ENCODE data around the gene BEX3. TPM values are rescaled to one million over a fixed set of nuclear protein-coding genes. Genes with fewer than 3 reads are reported as not detected.

Gene BEX3
- total RNA-seq (2014; rRNA removed) (130 and 146 TPM in 2 replicates), Bru-seq, nascent RNA (percentile 95 among the genes with signal in this experiment), BruChase-seq, experiment 1, labeled RNA remaining after a 6-hour chase (percentile 98 among the genes with signal in this experiment), BruChase-seq, experiment 2, labeled RNA remaining after a 2-hour chase (percentile 96 among the genes with signal in this experiment)
- long read RNA-seq, transcript BEX3-204 (3 exons, 913 nt) = minor isoform, 11 of 144 reads
- long read RNA-seq, transcript BEX3-201 (3 exons, 921 nt) = major isoform, 83 of 144 reads
- long read RNA-seq, partial matches to known transcripts = 45 of 144 reads
- long read RNA-seq, other reads (novel, unspliced or antisense) = 3 of 144 reads

DNA sequence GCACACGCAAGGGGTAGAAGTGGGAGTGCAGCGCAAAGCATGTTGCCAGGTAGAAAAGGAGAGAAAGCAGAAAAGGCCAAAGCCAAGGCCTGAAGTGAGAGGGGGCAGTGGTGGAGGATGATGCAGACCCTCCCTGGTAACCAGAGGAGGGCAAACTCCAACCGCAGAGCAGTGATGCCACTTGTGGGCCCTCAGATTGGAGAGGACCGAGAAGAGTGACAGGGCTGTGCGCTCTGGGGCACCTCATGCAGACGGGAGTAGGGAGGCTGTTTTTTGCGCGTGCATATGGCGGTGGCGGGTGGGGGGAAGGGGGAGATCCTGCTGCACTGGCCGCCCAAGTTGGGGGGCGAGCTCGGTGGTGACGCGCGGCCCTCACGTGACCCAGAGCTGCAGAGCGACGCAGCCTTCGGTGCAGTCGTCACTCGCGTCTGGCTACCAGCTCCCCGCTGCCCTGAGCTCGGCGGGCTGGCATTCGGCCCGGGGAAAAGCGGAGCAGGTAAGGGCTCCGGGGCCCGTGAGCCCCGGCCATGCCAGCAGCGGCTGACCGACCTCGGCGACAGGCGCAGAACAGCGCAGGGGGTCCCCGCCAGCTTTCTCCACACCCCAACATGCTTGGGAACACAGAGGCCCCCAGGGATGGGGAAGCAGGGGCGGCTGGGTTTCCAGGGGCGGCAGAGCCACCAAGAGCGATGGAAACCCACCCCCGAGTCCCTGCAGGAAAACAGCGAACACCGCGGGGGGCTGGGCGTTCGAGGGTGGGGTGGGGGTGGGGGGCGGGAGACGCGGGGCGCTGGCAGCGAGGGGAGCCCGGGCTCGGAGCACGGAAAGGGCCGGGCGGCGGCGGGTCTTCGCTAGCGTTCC lies at the start of gene BEX3:
BEX3 (plus strand) TSS at position 421 of the 861 bp plus-strand sequence. CDS start 984 bp downstream, outside the sequence.
- no peaks in the 10 kb centered on the region for H3K9me3 ChIP-seq (ENCODE audit: low read length)
- H3K9ac ChIP-seq (ENCODE audit: low read length) = peak within 1 kb of the TSS; percentile 82
- peak within 1 kb of the TSS; percentile 92 for H2AFZ ChIP-seq (ENCODE audit: low read length)
- peak within 1 kb of the TSS; percentile 82 for H3K4me3 ChIP-seq (ENCODE audit: low read length)
- H3K79me2 ChIP-seq (ENCODE audit: low read length) = peaks cover 9% of the 10 kb centered on the region
- H3K36me3 ChIP-seq (ENCODE audit: low read depth, low read length) = no peaks in the 10 kb centered on the region
- H3K27ac ChIP-seq (ENCODE audit: low read length) = peak within 1 kb of the TSS; percentile 32
- TF ChIP-seq, protein P1, sequence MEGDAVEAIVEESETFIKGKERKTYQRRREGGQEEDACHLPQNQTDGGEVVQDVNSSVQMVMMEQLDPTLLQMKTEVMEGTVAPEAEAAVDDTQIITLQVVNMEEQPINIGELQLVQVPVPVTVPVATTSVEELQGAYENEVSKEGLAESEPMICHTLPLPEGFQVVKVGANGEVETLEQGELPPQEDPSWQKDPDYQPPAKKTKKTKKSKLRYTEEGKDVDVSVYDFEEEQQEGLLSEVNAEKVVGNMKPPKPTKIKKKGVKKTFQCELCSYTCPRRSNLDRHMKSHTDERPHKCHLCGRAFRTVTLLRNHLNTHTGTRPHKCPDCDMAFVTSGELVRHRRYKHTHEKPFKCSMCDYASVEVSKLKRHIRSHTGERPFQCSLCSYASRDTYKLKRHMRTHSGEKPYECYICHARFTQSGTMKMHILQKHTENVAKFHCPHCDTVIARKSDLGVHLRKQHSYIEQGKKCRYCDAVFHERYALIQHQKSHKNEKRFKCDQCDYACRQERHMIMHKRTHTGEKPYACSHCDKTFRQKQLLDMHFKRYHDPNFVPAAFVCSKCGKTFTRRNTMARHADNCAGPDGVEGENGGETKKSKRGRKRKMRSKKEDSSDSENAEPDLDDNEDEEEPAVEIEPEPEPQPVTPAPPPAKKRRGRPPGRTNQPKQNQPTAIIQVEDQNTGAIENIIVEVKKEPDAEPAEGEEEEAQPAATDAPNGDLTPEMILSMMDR (conservative IDR thresholded peaks at IDR 0.05; ENCODE audit: low read depth, low read length) = no peak
- TF ChIP-seq EZH2 (IDR thresholded peaks at IDR 0.05; ENCODE audit: low read length, unreplicated experiment) (no peak), EZH2phosphoT487 (IDR thresholded peaks at IDR 0.05; ENCODE audit: borderline replicate concordance, low read length) (no peak)
- H3K27me3 ChIP-seq (ENCODE audit: low read length) = no peaks in the 10 kb centered on the region
- peaks cover 17% of the 10 kb centered on the region for H3K4me1 ChIP-seq (ENCODE audit: insufficient read depth, low read length)
- intact Hi-C loops (cut with micrococcal nuclease) = no loop called here
- POLR2A ChIA-PET (ENCODE audit: unreplicated experiment) = interaction anchor here (0.6 kb wide), 2 partner anchors 20 to 112 kb away, joined by 3 read pairs; no protein-coding TSS in a partner anchor
- ATAC-seq = peak; percentile 81
- CTCF ChIA-PET = no interaction called here
- H3K4me2 ChIP-seq (ENCODE audit: low read length) = peak within 1 kb of the TSS; percentile 88
- no peaks in the 10 kb centered on the region for H3K9me2 ChIP-seq (replicated peaks; ENCODE audit: low read length)
- H4K20me1 ChIP-seq (ENCODE audit: low read length) = no peaks in the 10 kb centered on the region
- no peaks in the 10 kb centered on the region for H3F3A ChIP-seq (ENCODE audit: low read length, unreplicated experiment)
- no TSS peak for BruUV-seq (replicated peaks)
- peak; percentile 44 for DNase-seq

DNA sequence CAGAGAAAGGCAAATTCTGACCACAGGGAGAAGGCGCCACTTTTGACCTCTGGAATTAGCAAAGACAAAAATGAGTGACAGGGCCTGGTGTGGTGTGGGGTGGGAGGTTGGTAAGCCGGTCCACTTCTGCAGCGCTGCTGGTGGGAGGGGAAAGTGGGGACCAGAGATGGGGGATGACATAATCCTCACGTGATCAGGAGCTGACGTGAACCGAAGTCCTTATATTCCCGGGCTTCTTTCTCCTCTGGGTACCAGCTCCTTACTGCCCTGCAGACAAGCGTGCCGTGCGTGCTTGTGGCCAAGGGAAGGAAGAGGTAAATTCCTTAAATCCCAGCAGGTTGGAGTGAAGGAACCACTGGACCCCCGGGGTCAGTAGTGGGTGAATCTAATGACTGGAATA lies 46.3 kb upstream of the BEX3 start, which contains the start of gene TCEAL7:
TCEAL7 (plus strand) TSS at position 249 of the 400 bp plus-strand sequence. CDS start 1,165 bp downstream, outside the sequence.
- Histone ChIP-seq H2AFZ (ENCODE audit: low read length) (no peak within 1 kb of the TSS), H3F3A (ENCODE audit: low read length, unreplicated experiment) (no peaks in the 10 kb centered on the region)
- TF ChIP-seq, protein P1 (conservative IDR thresholded peaks at IDR 0.05; ENCODE audit: low read depth, low read length) = no peak

More for the DNA sequence above, 46.3 kb upstream of the BEX3 start, which contains the start of gene TCEAL7:
- H4K20me1 ChIP-seq (ENCODE audit: low read length) = no peaks in the 10 kb centered on the region
- no peaks in the 10 kb centered on the region for H3K9me3 ChIP-seq (ENCODE audit: low read length)
- no peaks in the 10 kb centered on the region for H3K4me1 ChIP-seq (ENCODE audit: insufficient read depth, low read length)
- H3K4me2 ChIP-seq (ENCODE audit: low read length) = no peak within 1 kb of the TSS
- peaks cover 28% of the 10 kb centered on the region for H3K27me3 ChIP-seq (ENCODE audit: low read length)
- intact Hi-C loops (cut with micrococcal nuclease) = no loop called here
- H3K9me2 ChIP-seq (replicated peaks; ENCODE audit: low read length) = no peaks in the 10 kb centered on the region
- no peak within 1 kb of the TSS for H3K9ac ChIP-seq (ENCODE audit: low read length)
- H3K36me3 ChIP-seq (ENCODE audit: low read depth, low read length) = no peaks in the 10 kb centered on the region
- ATAC-seq (no peak), DNase-seq (no peak)
- CTCF ChIA-PET = no interaction called here
- no peaks in the 10 kb centered on the region for H3K79me2 ChIP-seq (ENCODE audit: low read length)
- no TSS peak for BruUV-seq (replicated peaks)
- H3K4me3 ChIP-seq (ENCODE audit: low read length) = no peak within 1 kb of the TSS
- POLR2A ChIA-PET (ENCODE audit: unreplicated experiment) = no interaction called here
- no peak within 1 kb of the TSS for H3K27ac ChIP-seq (ENCODE audit: low read length)

Measured in PC-3 (cell line).